HCT116 (cell line): Measurements from ENCODE around the gene MTPN.

Experiments
- POLR2A ChIP-seq: IDR thresholded peaks from 2 replicates; pipeline ENCODE4 v1.7.0; 2011; ENCODE audit warnings: borderline replicate concordance; ENCODE audit not compliant: insufficient read depth, insufficient read length; ENCODE audit errors: extremely low read depth
- SP1 ChIP-seq: IDR thresholded peaks from 2 replicates; pipeline ENCODE4 v1.6.1; 2012; ENCODE audit warnings: low read depth
- TF ChIP-seq, protein P1 (sequence below), 3 experiments: fragments of 200-600 bp in 1 of 3; sonication (generic) in 1 of 3; IDR thresholded peaks in 2 of 3; conservative IDR thresholded peaks in 1 of 3; 2 replicates each; pipeline ENCODE4 v1.5.1; 2012 to 2017; ENCODE audit warnings: low read depth in 2 of 3, low read length in 2 of 3, antibody characterized with exemption in 1 of 3, borderline replicate concordance in 1 of 3, control low read depth in 1 of 3, mild to moderate bottlenecking in 1 of 3, mixed read lengths in 1 of 3, mixed run types in 1 of 3, moderate library complexity in 1 of 3; ENCODE audit not compliant: insufficient read depth in 1 of 3

DNA sequence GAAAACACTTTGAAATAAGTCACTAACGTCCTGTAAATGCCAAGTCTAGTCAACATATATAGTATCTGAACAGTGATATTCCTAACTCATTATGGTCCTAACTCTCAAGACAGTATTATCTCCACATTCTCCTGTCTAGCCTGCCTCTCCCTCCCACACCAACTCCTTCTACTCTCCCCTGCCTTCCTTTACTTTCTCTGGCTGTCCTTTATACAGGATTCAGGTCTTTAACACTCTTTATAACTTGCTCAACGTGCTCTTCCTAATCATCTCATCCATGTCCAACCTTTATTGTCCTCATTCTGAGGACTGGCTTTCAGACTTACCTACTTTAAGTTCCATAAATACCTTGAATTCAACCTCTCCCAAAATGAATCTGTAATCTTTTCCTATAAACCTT, 42.5 kb downstream of the MTPN start:
- TF ChIP-seq SP1 (no peak), POLR2A (no peak)
- TF ChIP-seq, protein P1, sequence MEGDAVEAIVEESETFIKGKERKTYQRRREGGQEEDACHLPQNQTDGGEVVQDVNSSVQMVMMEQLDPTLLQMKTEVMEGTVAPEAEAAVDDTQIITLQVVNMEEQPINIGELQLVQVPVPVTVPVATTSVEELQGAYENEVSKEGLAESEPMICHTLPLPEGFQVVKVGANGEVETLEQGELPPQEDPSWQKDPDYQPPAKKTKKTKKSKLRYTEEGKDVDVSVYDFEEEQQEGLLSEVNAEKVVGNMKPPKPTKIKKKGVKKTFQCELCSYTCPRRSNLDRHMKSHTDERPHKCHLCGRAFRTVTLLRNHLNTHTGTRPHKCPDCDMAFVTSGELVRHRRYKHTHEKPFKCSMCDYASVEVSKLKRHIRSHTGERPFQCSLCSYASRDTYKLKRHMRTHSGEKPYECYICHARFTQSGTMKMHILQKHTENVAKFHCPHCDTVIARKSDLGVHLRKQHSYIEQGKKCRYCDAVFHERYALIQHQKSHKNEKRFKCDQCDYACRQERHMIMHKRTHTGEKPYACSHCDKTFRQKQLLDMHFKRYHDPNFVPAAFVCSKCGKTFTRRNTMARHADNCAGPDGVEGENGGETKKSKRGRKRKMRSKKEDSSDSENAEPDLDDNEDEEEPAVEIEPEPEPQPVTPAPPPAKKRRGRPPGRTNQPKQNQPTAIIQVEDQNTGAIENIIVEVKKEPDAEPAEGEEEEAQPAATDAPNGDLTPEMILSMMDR (IDR thresholded peaks at IDR 0.05 in 2 of 3, conservative IDR thresholded peaks at IDR 0.05 in 1 of 3; ENCODE audit: borderline replicate concordance in 1 of 3, insufficient read depth in 1 of 3, low read depth in 2 of 3, low read length in 2 of 3): no peak
